ENCODE results near the gene PBLD.
"Not testable (repeated sequence)": the region's sequence is repeated elsewhere in the genome, so short reads cannot be mapped to it uniquely, and the experiment has no call there.

The PBLD gene

GRCh38 chr10:68277814-68278213 lies 54.9 kb downstream of the PBLD start:
- not testable (repeated sequence) for DNase-seq

GRCh38 chr10:68276224-68276623 lies 56.5 kb downstream of the PBLD start:
- no peak for DNase-seq

GRCh38 chr10:68275600-68276126 lies 57.1 kb downstream of the PBLD start:
- DNase-seq, result no peak

GRCh38 chr10:68272833-68273232 lies 59.9 kb downstream of the PBLD start:
- peak; percentile 42 for DNase-seq

GRCh38 chr10:68271196-68271882 lies 61.4 kb downstream of the PBLD start:
- DNase-seq, result peak; percentile 38

GRCh38 chr10:68269562-68270290 lies 63.0 kb downstream of the PBLD start:
- no peak for DNase-seq

- no peak for DNase-seq
Observed at GRCh38 chr10:68261132-68261856, 71.4 kb downstream of the PBLD start.

- DNase-seq, result no peak
Observed at GRCh38 chr10:68253346-68253745, 79.4 kb downstream of the PBLD start.

- no peak for DNase-seq
Observed at GRCh38 chr10:68251625-68252495, 80.9 kb downstream of the PBLD start.

GRCh38 chr10:68251151-68251550 lies 81.6 kb downstream of the PBLD start:
- no peak for DNase-seq

- no peak for DNase-seq
Observed at GRCh38 chr10:68249297-68249696, 83.4 kb downstream of the PBLD start.

- DNase-seq, result no peak
Observed at GRCh38 chr10:68247931-68248330, 84.8 kb downstream of the PBLD start.

- DNase-seq, result not testable (repeated sequence)
Observed at GRCh38 chr10:68246397-68246796, 86.3 kb downstream of the PBLD start.

- DNase-seq, result no peak
Observed at GRCh38 chr10:68242051-68242450, 90.7 kb downstream of the PBLD start.

GRCh38 chr10:68239596-68240150 lies 93.1 kb downstream of the PBLD start:
- DNase-seq, result no peak

- DNase-seq, result no peak
Observed at GRCh38 chr10:68239069-68239468, 93.7 kb downstream of the PBLD start.

- DNase-seq, result no peak
Observed at GRCh38 chr10:68238371-68238770, 94.4 kb downstream of the PBLD start.

- no peak for DNase-seq
Observed at GRCh38 chr10:68237173-68237572, 95.6 kb downstream of the PBLD start.

GRCh38 chr10:68235581-68235980 lies 97.1 kb downstream of the PBLD start:
- DNase-seq, result peak; percentile 13

GRCh38 chr10:68235111-68235510 lies 97.6 kb downstream of the PBLD start:
- no peak for DNase-seq

GRCh38 chr10:68233046-68233445 lies 99.7 kb downstream of the PBLD start:
- no peak for DNase-seq

All from hematopoietic multipotent progenitor cell treated with erythropoietin and hydrocortisone succinate and interleukin-3 and kit ligand, for 6 days (in vitro differentiated cells).